Body of pancreas (tissue), 4 donors: ENCODE measurements around the gene ENTPD6.

ENCODE experiments used
- POLR2A ChIP-seq, 3 donors: fragments of 450-650 bp; IDR thresholded peaks; one replicate each; pipeline ENCODE4 v1.6.1; 2016; ENCODE audit warnings: antibody characterized with exemption in 3 of 3, mild to moderate bottlenecking in 2 of 3
- TF ChIP-seq, protein P1 (sequence below), 7 experiments: fragments of 450-650 bp in 4 of 7; fragments of 200-600 bp in 3 of 7; sonication (generic) in 3 of 7; IDR thresholded peaks; one replicate each; pipeline ENCODE4 v1.5.1; 2016 to 2019; ENCODE audit warnings: antibody characterized with exemption in 7 of 7

DNA sequence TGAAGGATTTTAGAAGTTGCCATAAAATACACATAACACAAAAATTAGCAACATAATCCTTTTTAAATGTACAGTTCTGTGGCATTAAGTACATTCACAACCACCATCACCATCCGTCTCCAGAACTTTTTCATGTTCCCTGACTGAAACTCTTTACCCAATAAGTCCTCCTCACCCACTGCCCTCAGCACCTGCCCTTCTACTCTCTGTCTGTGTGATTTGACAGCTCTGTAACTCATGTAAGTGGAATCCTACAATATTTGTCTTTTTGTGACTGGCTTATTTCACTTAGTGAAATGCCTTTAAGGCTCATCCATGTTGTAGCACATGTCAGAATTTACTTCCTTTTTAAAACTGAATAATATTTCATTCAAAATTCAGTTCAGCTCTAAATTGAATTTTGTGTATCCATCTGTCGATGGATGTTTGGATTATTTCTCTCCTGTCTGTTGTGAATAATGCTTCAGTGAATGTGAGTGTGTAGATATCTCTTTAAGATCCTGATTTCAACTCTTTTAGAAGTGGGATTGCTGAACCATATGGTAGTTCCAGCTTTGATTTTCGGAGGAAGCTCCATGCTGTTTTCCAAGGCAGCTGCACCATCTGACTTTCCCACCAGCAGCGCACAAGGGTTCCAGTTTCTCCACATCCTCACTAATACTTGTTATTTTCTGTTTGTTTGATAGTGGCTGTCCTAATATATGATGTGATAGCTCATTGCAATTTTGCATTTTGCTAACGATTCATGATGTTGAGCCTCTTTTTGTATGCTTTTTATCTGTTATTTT, 4.2 kb downstream of the ENTPD6 start:
- TF ChIP-seq, protein P1, sequence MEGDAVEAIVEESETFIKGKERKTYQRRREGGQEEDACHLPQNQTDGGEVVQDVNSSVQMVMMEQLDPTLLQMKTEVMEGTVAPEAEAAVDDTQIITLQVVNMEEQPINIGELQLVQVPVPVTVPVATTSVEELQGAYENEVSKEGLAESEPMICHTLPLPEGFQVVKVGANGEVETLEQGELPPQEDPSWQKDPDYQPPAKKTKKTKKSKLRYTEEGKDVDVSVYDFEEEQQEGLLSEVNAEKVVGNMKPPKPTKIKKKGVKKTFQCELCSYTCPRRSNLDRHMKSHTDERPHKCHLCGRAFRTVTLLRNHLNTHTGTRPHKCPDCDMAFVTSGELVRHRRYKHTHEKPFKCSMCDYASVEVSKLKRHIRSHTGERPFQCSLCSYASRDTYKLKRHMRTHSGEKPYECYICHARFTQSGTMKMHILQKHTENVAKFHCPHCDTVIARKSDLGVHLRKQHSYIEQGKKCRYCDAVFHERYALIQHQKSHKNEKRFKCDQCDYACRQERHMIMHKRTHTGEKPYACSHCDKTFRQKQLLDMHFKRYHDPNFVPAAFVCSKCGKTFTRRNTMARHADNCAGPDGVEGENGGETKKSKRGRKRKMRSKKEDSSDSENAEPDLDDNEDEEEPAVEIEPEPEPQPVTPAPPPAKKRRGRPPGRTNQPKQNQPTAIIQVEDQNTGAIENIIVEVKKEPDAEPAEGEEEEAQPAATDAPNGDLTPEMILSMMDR (IDR thresholded peaks at IDR 0.05) = no peak
- no peak for TF ChIP-seq POLR2A (IDR thresholded peaks at IDR 0.05)
